ENCODE results near the gene IGF1.

IGF1 gene

DNA sequence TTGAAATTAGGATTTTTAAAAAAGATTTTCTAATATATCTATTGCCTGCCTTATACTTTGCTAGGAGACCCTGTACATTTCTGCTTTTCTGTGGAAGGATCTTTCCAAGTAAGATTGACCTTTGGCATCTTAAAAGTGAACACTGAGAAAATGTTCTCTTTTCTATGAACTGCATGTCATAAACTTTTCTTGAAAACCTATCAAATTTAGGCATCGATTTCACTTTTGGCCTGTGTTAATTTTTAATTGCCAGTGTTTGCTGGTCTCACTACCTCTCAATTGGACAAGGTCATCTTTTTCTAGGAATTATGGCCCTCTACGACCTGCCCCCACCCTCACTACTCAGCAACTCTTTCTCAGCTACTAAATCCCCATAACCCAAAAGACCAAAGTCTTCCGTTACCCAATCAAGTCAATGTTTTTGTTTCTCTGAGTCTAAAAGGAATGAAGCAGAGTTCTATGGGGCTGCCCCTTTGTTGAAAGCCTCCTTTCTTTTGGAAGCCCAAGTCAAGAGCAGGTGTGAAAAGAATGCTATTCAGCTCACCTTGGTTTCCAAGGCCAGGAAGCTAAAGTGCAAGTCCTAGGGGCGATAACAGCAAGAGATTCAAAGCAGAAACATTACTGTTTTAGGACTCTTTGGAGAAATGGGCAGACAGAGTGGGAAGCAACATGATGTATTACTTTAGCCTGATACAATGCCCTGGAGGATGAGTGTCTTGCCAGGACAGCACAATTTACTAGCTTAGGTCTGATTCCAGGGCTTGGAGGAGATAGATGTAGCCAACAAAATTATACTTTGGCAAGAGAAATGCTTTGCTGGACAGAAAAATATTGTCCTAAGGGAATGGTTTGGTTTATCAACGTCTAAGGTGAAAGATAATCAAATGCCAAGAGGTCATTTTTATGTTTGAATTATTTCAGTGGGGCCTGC lies 55.0 kb downstream of the IGF1 start:
- no peak for DNase-seq

- DNase-seq = no peak
Observed at GRCh38 chr12:102423462-102423861, 56.9 kb downstream of the IGF1 start.

- no peak for DNase-seq
Observed at GRCh38 chr12:102421802-102422583, 58.4 kb downstream of the IGF1 start.

DNA sequence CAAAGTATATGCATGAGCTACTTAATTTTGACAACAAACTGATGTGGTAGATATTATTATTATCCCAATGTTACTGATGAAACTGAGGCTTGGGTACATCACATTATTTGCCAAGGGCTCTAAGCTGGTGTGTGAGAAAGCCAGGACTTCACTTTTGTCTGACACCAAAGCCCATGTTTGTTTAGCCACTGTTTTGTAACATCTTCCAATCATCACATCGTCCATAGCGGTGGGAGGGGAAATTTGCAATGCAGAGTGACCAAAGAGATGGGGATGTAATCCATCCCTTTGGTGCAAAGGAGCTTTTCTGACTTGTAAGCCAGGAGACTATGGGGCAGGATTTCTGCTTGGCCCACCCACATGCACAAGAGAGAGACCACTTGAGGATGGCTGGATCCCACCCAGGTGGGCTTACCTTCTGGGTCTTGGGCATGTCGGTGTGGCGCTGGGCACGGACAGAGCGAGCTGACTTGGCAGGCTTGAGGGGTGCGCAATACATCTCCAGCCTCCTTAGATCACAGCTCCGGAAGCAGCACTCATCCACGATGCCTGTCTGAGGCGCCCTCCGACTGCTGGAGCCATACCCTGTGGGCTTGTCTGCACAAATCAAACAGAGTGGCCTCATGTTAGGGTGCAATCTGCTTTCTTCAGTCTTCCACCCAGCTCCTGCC lies 61.1 kb downstream of the IGF1 start:
- no peak for DNase-seq

DNA sequence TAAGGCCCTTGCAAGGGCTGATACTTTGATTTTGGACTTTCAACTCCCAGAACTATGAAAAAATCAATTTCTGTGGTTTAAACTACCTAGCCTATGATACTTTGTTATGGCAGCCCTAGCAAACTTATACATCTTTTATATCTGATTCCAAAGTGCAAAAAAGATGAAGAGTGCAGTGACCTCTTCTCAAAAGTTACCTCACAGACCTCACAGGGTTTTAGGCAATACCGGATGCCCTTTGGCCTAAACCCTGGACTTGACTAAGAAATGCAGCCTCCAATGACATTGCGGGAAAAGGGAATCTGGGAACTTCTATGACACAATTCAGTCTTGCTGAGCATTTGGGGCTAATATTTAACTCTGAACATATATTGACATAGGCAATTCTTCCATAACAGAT lies 63.3 kb downstream of the IGF1 start:
- DNase-seq = no peak

DNA sequence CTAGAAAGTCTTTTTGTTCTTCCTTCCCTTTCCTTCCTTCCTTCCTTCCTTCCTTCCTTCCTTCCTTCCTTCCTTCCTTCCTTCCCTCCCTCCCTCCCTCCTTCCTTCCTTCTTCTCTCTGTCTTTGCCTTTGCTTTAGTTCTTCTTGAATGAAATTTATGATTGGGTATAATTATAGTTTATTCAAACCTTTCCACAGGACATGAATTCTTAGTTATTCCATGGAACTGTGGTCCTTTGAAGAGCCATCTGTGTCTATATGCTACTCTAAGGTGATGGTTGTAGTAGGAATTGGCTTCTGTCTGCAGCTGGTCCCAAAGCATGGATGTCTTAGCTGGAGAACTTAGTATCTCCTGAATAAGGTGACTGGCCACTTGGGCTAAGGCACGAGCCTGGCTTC lies 64.8 kb downstream of the IGF1 start:
- DNase-seq = no peak

DNA sequence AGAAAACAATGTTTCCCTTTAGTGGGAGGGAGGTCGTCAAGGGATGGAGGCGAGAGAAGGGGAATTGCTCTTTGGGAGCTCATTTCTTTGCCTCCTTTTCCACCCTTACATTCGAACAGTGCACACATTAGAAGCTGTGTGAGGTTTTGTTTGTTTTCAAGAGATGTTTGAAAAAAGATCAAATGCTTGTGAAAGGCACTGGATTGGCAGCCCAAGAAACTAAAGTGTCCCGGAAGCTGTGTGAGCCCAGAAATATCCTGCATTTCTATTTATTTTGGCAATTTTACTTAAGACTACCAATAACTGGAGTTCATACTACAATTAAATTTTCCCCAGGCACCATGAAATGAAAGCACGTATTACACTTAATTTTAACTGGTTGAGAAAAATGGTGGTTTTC lies 67.0 kb downstream of the IGF1 start:
- DNase-seq = no peak

DNA sequence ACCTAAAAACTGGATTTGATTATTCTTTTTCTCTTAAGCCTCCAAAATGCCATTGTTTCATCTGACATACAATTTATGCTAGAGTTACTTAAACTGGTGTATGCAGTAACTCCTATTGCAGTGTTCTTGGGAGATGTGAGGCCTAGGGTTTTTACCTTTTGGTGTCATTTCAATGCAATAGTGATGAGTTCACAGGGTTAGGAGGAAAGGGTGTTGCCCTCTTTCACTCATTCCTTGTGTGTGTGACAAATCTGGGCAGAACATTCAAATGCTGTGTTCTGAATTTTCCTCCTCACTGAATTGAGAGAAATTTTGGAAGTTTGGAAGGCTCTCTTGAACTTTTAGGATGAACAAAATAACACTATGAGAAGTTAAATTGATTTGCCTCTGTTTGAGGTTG lies 69.9 kb downstream of the IGF1 start:
- DNase-seq = no peak

DNA sequence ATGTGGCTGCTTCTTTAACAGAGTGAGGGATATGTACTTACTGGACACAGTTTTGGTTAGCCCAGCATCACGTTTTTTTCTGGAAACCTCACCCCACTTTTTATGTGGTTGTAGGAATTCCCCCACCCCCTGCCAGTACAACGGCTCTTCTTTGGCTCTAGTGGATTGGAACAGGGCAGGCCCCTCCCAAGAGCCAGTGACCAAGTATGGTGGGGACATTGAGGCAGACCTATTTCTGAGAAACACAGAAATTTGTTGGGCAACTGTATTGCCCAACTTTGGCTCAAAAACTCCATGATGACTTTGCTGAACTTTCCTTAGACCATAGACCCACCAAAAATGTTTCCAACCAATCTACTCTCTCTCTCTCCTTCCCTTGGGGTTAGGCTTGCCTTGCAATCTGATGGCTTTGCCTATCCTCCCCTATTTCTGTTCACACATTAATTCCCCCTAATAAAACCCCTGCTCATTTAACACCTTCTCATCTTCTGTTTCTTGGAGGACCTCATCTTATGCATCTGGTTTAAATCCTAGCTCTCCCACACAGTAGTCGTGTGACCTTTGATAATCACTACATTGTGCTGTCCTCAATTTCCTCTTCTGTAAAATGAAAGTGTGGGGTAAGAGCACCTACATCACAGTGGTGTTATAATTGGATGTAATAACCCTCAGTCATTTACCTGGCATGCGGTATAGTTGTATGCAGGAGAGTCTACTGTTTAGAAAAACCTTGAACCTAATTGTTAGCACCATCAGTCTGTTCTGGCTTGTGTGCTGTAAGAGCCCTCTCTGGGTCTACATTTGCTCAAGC lies 71.7 kb downstream of the IGF1 start:
- DNase-seq = no peak

- no peak for DNase-seq
Observed at GRCh38 chr12:102407776-102408486, 72.4 kb downstream of the IGF1 start.

- no peak for DNase-seq
Observed at GRCh38 chr12:102406033-102406584, 74.3 kb downstream of the IGF1 start.

GRCh38 chr12:102401087-102401486 lies 79.3 kb downstream of the IGF1 start:
- DNase-seq = no peak

GRCh38 chr12:102399653-102400052 lies 80.7 kb downstream of the IGF1 start:
- no peak for DNase-seq

- DNase-seq = no peak
Observed at GRCh38 chr12:102396276-102396675, 84.1 kb downstream of the IGF1 start.

- no peak for DNase-seq
Observed at GRCh38 chr12:102394200-102394599, 86.2 kb downstream of the IGF1 start.

GRCh38 chr12:102390068-102390467 lies 90.3 kb downstream of the IGF1 start:
- no peak for DNase-seq

DNA sequence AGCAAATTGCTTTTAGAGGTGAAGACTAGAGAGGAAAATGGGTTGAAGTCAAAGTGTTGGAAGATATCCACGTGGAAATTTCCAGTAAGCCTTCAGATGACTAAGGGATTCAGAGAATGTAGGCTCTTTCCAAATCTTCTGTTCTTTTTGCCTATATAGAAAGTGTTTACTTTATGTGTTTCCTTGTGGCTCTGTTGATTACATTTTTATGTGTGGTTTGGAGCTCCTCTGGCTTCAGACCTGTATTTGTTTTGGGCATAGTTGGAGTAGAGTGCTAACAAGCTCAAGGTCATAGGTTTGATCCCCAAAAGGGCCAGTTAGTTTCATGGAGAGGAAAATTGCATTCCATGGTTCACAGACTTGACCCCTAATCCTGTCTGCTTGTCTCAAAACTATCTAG lies 91.9 kb downstream of the IGF1 start:
- DNase-seq = no peak

GRCh38 chr12:102385343-102385742 lies 95.0 kb downstream of the IGF1 start:
- no peak for DNase-seq

DNA sequence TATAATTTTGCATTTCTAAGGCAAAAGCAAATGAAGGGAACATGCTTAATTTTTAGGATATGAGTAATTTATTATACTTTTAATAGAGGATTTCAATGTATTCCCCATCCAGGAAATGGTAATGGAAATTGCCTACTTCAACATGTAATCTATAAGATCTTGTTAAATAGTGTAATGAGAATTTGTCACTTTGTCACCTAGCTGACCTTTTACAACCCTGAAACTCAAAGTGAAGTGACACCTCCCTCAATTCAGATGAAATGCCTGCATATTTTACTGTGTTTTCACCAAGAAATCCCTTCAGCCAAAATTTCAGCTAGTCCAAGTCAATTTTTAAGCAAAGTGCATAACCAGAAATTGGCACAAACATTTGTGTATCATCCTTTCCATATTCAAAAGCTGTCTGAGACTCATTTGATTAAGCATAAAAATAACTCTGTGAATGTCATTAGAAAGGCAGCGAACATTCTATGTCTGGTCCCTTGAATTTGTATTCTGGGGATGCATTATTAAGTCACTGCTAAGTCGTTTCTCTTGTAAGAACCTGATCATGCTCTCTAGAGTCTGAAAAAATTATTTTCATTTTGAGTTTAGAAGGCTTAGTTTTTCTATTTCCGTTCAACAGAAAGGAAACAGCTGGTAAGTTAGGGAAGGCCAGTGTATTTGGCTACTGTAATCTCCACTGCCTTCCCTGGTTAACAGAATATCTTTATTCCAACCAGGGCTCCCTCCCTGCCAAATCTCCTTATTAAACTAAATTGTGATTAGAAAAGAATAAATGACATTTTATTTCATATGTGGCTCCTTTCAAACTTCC lies 100.8 kb downstream of the IGF1 start:
- DNase-seq = no peak

DNA sequence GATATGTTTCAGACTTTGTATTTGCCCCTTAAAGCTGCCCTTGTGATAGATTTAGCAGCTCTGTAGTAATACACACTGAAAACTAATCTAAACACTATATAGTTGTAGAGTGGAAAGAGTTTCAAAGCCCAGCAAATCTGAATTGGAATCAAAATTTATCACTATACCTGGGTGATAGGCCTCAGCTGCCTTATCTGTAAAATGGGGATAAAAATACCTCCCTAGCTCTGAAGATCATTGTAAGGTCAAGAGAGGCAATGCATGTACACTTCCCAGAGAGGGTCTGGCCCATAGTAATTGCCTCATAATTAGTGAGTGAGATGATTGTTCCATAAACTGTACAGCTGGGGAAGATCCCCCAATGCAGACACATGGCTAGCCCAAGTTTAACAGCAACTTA lies 103.6 kb downstream of the IGF1 start:
- DNase-seq = no peak
